Astrocyte (in vitro differentiated cells and primary cell): ENCODE results near the gene PLEKHA7.

Experiments
- EZH2 ChIP-seq: IDR thresholded peaks from 2 replicates; pipeline ENCODE4 v1.6.1; 2012; ENCODE audit warnings: mild to moderate bottlenecking, low read length, inconsistent platforms; ENCODE audit not compliant: insufficient read depth
- TF ChIP-seq, protein P1 (sequence below): IDR thresholded peaks from 2 replicates; pipeline ENCODE4 v1.5.1; 2011; ENCODE audit warnings: low read depth, mild to moderate bottlenecking, inconsistent platforms, low read length, moderate library complexity; ENCODE audit not compliant: insufficient read depth

DNA sequence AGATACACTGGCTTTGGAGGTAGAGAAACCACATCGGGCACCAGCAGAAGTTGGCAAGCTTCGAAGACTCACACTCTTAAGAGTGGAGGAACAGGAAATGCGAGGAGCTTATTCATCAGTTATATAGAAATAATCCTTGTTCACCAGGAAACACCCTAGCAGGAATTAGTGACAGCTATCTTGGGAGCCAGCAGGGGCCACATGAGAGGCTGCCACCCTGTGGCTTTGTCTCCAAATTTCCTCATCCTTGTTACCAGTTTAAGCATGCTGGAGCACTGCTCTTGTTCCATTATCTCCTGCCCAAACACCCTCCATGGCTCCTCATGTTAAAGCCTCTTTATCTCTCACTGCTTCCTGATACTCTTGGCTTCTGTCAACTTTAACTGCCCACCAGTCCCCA, 131.0 kb downstream of the PLEKHA7 start:
- TF ChIP-seq, protein P1, sequence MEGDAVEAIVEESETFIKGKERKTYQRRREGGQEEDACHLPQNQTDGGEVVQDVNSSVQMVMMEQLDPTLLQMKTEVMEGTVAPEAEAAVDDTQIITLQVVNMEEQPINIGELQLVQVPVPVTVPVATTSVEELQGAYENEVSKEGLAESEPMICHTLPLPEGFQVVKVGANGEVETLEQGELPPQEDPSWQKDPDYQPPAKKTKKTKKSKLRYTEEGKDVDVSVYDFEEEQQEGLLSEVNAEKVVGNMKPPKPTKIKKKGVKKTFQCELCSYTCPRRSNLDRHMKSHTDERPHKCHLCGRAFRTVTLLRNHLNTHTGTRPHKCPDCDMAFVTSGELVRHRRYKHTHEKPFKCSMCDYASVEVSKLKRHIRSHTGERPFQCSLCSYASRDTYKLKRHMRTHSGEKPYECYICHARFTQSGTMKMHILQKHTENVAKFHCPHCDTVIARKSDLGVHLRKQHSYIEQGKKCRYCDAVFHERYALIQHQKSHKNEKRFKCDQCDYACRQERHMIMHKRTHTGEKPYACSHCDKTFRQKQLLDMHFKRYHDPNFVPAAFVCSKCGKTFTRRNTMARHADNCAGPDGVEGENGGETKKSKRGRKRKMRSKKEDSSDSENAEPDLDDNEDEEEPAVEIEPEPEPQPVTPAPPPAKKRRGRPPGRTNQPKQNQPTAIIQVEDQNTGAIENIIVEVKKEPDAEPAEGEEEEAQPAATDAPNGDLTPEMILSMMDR = no peak
- no peak for TF ChIP-seq EZH2
